COR-L47 (cell line): Measurements from ENCODE around the gene INAVA.

ENCODE experiments used
- DNase-seq: peaks from one replicate; lab custom pipeline; 2025; lab: John Stamatoyannopoulos, UW

The INAVA gene, protein sequence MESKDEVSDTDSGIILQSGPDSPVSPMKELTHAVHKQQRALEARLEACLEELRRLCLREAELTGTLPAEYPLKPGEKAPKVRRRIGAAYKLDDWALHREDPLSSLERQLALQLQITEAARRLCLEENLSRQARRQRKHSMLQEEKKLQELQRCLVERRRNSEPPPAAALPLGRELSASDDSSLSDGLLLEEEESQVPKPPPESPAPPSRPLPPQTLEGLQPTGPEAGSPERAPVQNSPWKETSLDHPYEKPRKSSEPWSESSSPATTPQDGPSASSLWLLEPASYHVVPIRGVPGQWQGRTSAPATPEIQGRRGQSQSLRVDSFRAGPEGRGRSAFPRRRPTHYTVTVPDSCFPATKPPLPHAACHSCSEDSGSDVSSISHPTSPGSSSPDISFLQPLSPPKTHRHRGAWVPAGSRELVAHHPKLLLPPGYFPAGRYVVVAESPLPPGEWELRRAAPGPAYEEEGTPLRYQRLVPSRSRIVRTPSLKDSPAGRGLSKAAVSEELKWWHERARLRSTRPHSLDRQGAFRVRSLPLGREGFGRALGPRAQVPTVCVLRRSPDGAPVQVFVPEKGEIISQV

DNA sequence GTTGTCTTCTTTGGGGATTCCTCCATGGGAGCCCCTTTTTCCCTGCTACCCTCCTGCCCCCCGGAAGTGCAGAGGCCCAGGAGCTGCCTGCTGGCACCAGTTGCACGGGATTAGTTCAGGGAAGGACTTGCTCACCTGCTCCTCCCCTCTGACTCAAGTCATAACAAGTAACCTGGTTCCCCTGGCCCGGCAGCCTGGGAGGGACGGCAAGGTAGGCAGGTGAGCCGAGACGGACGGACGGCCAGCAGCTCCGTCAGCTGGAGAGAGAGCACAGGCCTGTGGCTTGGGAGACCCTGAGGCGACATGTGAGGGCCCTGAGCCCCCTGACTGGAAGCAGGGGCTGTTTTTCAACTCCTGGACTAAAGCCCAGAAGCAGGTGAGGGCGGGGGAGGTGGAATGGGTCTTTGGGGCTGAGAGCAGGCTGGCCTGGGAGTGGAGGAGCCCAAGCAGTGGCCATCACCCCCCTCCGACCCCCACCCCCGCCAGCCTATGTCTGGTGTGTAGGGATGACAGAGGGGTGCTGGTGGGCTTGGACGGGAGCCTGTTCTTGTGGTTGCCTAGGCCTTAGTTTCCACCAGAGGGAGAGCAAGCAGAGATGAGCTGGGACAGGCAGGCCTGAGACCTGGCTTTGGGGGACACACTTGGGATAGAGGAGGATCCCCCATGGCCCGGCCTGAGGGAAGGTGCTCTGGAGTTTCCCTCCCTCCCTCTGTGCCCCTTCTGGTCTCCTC is at the start of gene INAVA:
TSS of gene INAVA (plus strand) at position 189 of the 731 bp plus-strand sequence. CDS start 3,501 bp downstream, outside the sequence.
- DNase-seq = no peak

DNA sequence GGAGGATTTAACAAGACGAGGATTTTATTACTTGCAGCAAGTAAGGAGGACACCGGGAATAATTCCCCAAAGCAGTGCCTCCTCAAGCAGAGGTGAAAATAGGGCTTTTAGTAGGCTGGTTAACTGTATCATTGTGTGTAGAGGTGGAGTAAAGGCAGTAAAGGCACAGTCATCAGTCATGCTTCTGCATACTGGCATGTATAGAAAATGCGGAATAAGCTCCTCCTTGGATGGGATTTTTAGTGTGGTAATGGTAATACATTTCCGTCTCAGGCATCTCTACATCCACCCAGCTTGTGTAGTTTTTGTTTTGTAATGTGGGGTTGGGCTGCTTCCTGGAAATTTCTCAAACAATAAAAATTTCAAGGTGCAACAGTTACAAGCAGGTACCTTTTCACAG is 49.3 kb upstream of the INAVA start:
- no peak for DNase-seq

- DNase-seq = no peak
Observed at GRCh38 chr1:200846398-200846797, 48.3 kb upstream of the INAVA start.

DNA sequence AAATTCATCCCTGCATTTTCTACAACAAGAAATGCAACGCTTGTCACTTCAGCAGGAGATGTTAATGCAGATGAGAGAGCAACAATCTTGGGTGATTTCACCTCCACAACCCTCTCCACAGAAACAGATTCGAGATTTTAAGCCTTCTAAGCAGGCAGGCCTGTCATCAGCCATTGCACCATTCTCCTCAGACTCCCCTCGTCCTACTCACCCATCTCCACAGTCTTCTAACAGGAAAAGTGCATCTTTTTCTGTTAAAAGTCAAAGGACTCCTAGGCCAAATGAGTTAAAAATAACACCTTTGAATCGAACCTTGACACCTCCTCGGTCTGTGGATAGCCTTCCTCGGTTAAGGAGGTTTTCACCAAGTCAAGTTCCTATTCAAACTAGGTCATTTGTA is 45.3 kb upstream of the INAVA start:
- DNase-seq = no peak

DNA sequence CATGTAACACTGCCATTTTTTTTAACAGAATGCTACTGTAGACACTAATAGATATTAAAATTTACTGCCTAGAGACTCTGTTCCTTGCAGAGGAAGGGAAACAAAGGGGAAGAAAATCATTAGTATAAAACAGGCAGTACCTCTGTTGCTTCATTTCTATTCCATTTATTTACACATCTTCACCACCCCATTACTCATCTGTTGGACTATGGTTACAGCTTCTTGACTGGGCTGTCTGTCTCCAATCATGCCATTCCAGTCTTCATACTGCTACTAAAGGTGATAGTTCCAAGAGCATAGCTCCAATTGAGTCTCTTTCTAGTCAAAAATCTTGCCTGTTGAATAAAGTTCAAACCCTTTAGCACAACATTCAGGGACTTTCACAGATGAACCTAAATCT is 44.1 kb upstream of the INAVA start:
- DNase-seq = no peak

GRCh38 chr1:200856716-200857357 is 37.9 kb upstream of the INAVA start:
- no peak for DNase-seq

- no peak for DNase-seq
Observed at GRCh38 chr1:200857804-200858203, 36.9 kb upstream of the INAVA start.

DNA sequence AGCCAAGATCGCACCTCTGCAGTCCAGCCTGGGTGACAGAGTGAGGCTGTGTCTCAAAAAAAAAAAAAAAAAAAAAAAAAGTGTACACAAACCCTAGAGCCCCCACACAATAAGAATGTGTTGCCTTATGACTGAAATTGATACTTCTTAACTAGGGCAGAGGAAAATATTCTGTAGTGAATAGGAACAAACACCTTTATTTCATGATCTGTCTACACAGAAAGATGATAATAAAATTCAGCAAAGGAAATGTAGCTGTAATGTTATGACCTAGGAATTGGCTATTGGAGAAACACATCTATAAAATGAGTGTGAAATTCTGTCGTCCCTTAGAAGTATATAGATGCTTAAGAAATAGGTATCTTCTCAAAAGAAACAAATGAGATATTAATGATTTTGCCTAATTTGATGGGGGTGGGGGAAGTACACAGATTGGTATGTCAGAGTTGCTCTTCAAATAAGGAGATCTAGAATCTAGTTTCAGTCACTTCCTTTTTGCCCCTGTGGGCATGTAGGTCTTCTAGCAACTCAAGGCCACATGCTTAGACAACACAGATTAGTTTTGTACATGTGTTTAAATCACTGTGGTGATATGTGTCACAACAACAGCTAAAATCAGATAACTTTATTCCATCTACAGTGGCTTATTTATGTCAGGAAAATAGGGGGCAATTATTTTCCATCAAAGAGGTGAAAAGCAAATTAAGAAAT is 32.6 kb upstream of the INAVA start:
- no peak for DNase-seq

- DNase-seq = no peak
Observed at GRCh38 chr1:200862713-200863415, 31.8 kb upstream of the INAVA start.

- DNase-seq = no peak
Observed at GRCh38 chr1:200866116-200866515, 28.6 kb upstream of the INAVA start.

GRCh38 chr1:200866521-200866920 is 28.2 kb upstream of the INAVA start:
- no peak for DNase-seq

GRCh38 chr1:200867018-200867811 is 27.5 kb upstream of the INAVA start:
- no peak for DNase-seq

- DNase-seq = no peak
Observed at GRCh38 chr1:200869376-200869752, 25.3 kb upstream of the INAVA start.

DNA sequence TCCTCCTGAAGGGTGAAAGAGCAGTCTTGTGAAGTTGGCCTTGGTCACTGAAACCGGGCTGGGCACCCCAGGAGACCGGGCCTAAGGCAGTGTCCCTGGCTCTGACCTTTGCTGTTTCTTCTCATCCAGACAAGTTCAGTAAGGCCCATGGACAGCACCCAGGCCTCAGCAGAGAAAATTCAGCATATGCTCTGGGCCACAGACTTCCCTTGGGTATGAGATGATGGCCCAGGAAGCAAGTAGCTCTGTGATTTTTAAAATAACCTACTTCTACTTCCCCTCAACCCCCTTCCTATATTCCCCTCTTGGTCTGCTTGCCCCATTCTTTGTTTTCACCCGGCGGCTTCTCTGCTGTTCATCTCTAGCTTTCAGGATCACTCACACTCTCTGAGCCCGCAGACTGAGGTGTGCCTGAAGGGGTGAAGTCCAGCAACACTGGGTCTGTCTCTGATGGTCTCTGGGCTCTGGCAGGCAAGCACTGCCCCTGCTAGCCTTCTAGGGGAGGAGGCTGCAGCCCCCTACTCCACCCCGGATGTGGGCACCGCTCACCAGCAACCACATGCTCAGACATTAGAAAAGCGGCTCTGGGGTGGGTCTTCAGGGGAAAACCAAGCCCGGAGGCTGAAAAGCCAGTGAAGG is 24.8 kb upstream of the INAVA start:
- no peak for DNase-seq

GRCh38 chr1:200872446-200873115 is 22.1 kb upstream of the INAVA start, which contains the start of gene GPR25:
TSS of gene GPR25 (plus strand) at chr1:200872981. CDS start at chr1:200873038, 57 bp downstream.
- no peak for DNase-seq

GRCh38 chr1:200873116-200873670 is 21.5 kb upstream of the INAVA start:
- no peak for DNase-seq

DNA sequence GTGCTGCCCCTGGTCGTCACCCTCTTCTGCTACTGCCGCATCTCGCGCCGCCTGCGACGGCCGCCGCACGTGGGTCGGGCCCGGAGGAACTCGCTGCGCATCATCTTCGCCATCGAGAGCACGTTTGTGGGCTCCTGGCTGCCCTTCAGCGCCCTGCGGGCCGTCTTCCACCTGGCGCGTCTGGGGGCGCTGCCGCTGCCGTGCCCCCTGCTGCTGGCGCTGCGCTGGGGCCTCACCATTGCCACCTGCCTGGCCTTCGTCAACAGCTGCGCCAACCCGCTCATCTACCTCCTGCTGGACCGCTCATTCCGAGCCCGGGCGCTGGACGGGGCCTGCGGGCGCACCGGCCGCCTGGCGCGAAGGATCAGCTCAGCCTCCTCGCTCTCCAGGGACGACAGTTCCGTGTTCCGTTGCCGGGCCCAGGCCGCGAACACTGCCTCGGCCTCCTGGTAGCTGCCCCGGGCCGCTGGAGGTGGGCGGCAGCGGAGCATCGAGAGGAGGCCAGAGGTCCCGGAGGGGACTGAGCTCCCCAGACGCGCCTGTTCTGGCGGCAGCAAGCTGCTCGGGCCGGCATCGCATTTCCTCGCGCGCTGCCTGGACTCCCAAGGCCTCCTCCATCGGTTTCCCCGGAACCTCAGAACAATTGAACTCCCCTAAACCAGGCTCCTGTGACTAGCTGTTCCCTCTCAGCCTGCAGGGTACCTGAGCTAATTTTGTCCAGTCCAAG is 20.9 kb upstream of the INAVA start:
- no peak for DNase-seq

DNA sequence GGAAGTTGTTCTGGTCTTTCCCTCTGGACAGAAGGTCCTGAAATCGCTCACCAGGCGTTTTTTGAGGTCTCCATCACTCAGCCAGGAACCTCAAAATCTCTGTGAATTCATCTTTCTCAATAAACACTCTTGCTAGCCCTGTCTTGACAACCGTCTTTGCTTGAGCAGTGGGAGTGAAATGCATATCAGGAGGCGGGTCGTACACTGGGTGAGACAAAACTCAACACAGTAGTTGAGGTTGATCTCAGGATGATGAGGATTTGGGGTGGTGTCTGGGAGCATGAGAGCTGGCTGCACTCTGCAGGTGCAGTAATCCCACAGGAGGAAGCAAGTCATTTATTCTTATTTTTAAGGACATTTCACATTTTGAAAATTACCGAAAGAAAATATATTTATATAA is 20.0 kb upstream of the INAVA start:
- no peak for DNase-seq
